CD14-positive monocyte (primary cell): ENCODE results near the gene CCR6. TPM values are rescaled to one million over a fixed set of nuclear protein-coding genes. Genes with fewer than 3 reads are reported as not detected.

Source experiments
- DNase-seq, 3 donors: peaks; one replicate each; pipeline ENCODE4 v3.0.0-alpha.2; 2011 to 2022
- H2AFZ ChIP-seq: 2 replicates; pipeline ENCODE4 v1.6.0; 2012; ENCODE audit warnings: mild to moderate bottlenecking, low read depth, low read length, inconsistent platforms; ENCODE audit not compliant: insufficient read depth, poor library complexity, severe bottlenecking
- H3K27ac ChIP-seq, 2 donors: 1 replicate in 1 of 2; 2 replicates in 1 of 2; pipeline ENCODE4 v1.5.1; 2012 to 2013; ENCODE audit warnings: low read length in 2 of 2, control low read depth in 1 of 2, inconsistent platforms in 1 of 2, low read depth in 1 of 2, mild to moderate bottlenecking in 1 of 2
- H3K27me3 ChIP-seq, 2 donors: one replicate each; pipeline versions ENCODE4 v1.6.0 to v1.6.1; 2011 to 2013; ENCODE audit warnings: low read length in 2 of 2; ENCODE audit not compliant: control insufficient read depth in 2 of 2, insufficient read depth in 2 of 2
- H3K36me3 ChIP-seq, 2 donors: replicated peaks in 1 of 2; 1 replicate in 1 of 2; 2 replicates in 1 of 2; pipeline versions ENCODE4 v1.5.1 to v1.6.1; 2012 to 2013; ENCODE audit warnings: low read length in 2 of 2, control low read depth in 1 of 2, inconsistent platforms in 1 of 2, mild to moderate bottlenecking in 1 of 2; ENCODE audit not compliant: insufficient read depth in 2 of 2, control insufficient read depth in 1 of 2
- H3K4me1 ChIP-seq, 2 donors: 1 replicate in 1 of 2; 2 replicates in 1 of 2; pipeline versions ENCODE4 v1.5.1 to v1.6.1; 2012 to 2013; ENCODE audit warnings: low read length in 2 of 2, control low read depth in 1 of 2, inconsistent platforms in 1 of 2, mild to moderate bottlenecking in 1 of 2, moderate library complexity in 1 of 2; ENCODE audit not compliant: insufficient read depth in 2 of 2, control insufficient read depth in 1 of 2
- H3K4me2 ChIP-seq: replicated peaks from 2 replicates; pipeline ENCODE3; 2012; ENCODE audit warnings: low read length, moderate library complexity, mild to moderate bottlenecking; ENCODE audit not compliant: poor library complexity, severe bottlenecking; ENCODE audit errors: extremely low read depth
- H3K4me3 ChIP-seq, 3 experiments: fragments of 200-600 bp in 1 of 3; sonication (generic) in 1 of 3; replicated peaks in 1 of 3; 1 replicate in 2 of 3; 2 replicates in 1 of 3; pipeline ENCODE4 v1.5.1; 2011 to 2013; ENCODE audit warnings: low read length in 3 of 3, mild to moderate bottlenecking in 3 of 3, control low read depth in 2 of 3, low read depth in 2 of 3, inconsistent platforms in 1 of 3, moderate library complexity in 1 of 3
- H3K79me2 ChIP-seq: 2 replicates; pipeline ENCODE4 v1.6.0; 2012; ENCODE audit warnings: mild to moderate bottlenecking, control low read depth, inconsistent platforms, low read length, moderate library complexity; ENCODE audit not compliant: insufficient read depth
- H3K9ac ChIP-seq: 2 replicates; pipeline ENCODE4 v1.6.0; 2017; ENCODE audit warnings: low read length, mild to moderate bottlenecking; ENCODE audit not compliant: insufficient read depth, poor library complexity, severe bottlenecking
- H3K9me3 ChIP-seq, 2 donors: replicated peaks in 1 of 2; 1 replicate in 1 of 2; 2 replicates in 1 of 2; pipeline versions ENCODE4 v1.5.1 to v1.6.1; 2012 to 2013; ENCODE audit warnings: low read length in 2 of 2, control low read depth in 1 of 2; ENCODE audit not compliant: control insufficient read depth in 1 of 2, insufficient read depth in 1 of 2
- H4K20me1 ChIP-seq: 2 replicates; pipeline ENCODE4 v1.6.0; 2012; ENCODE audit warnings: mild to moderate bottlenecking, low read length, control low read depth, moderate library complexity; ENCODE audit not compliant: insufficient read depth
- H3K27ac Mint-ChIP-seq, 7 donors: one replicate each; pipeline ENCODE4 v1.8.0; 2020; ENCODE audit warnings: mild to moderate bottlenecking in 7 of 7, mixed read lengths in 7 of 7, moderate library complexity in 6 of 7, inconsistent platforms in 2 of 7
- H3K27me3 Mint-ChIP-seq, 3 donors: one replicate each; pipeline ENCODE4 v1.8.0; 2021 to 2022; ENCODE audit warnings: low read depth in 3 of 3, mild to moderate bottlenecking in 3 of 3, mixed read lengths in 3 of 3, moderate library complexity in 3 of 3, inconsistent platforms in 1 of 3
- H3K36me3 Mint-ChIP-seq, 2 donors: one replicate each; pipeline ENCODE4 v1.8.0; 2020; ENCODE audit warnings: mixed read lengths in 2 of 2, inconsistent platforms in 1 of 2, mild to moderate bottlenecking in 1 of 2
- H3K4me1 Mint-ChIP-seq: one replicate; pipeline ENCODE4 v1.8.0; 2020; ENCODE audit warnings: mild to moderate bottlenecking, mixed read lengths
- H3K4me3 Mint-ChIP-seq, 2 donors: one replicate each; pipeline ENCODE4 v1.8.0; 2020; ENCODE audit warnings: mild to moderate bottlenecking in 2 of 2, mixed read lengths in 2 of 2, moderate library complexity in 1 of 2
- H3K9me3 Mint-ChIP-seq, 7 donors: one replicate each; pipeline ENCODE4 v1.8.0; 2020 to 2022; ENCODE audit warnings: mixed read lengths in 7 of 7, mild to moderate bottlenecking in 6 of 7, moderate library complexity in 6 of 7, inconsistent platforms in 2 of 7
- CTCF ChIP-seq: fragments of 200-600 bp; IDR thresholded peaks from one replicate; pipeline ENCODE4 v1.8.0; 2022; ENCODE audit warnings: antibody characterized with exemption, mild to moderate bottlenecking
- WGBS: methylation state at CpG from one replicate; pipeline ENCODE4 v1.1.5; 2013; ENCODE audit warnings: missing lambda C conversion rate; ENCODE audit not compliant: insufficient coverage; 5-methylcytosine and 5-hydroxymethylcytosine counted together
- intact Hi-C, 2 donors: fragments of 100-400 bp; cut with micrococcal nuclease; formaldehyde crosslinking; loops; one replicate each; pipeline versions ENCODE4 v1.15.0 to v1.15.1; 2023
- polyA plus RNA-seq, 3 donors: library from polyadenylated mRNA; depleted of rRNA in 1 of 3; unstranded in 2 of 3; stranded (reverse) in 1 of 3; fragments of 300-500 nt in 2 of 3; fragments of >200 nt in 1 of 3; fragmentation: Illumina TruSeq in 2 of 3; gene quantifications; 1 replicate in 2 of 3; 2 replicates in 1 of 3; pipeline ENCODE4 v1.2.3, GENCODE V29; 2012 to 2021

The CCR6 gene
- polyA plus RNA-seq, 3 donors: 0.07 to 0.43 TPM; not detected in 1

DNA sequence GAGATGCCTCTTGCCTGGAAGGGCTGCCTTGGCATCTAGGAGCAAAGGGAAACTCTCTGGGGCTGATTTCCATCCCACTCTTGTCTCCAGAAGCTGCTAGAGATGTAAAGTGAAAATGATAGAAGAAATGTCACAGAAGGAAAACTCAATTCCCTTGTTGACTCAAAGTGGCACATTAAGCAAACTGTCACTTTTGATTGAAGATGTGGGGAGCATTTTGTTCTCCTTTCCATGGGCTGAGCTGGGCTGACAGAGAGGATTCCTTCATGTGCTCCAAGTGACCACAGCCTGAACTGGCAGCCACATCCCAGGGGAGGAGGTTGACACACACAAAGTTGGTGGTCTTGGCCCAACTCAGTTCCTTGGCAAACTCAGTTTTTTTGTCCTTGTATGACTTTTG, 25.1 kb downstream of the CCR6 start:
- Histone ChIP-seq H3K9me3 (no peaks in the 10 kb centered on the region), H3K36me3 (no peaks in the 10 kb centered on the region), H3K9ac (no peak overlapping the region), H3K27me3 (no peaks in the 10 kb centered on the region), H3K4me1 (peaks cover 0 to 13% of the 10 kb centered on the region in 2 donors), H3K4me2 (no peak overlapping the region), H3K4me3 (no peak overlapping the region), H2AFZ (no peak overlapping the region), H3K27ac (no peak overlapping the region), H3K79me2 (no peaks in the 10 kb centered on the region), H4K20me1 (no peaks in the 10 kb centered on the region)
- Mint-ChIP-seq H3K27ac (peak overlapping the region in 1 of 7 donors; percentile 43), H3K9me3 (peaks cover 0 to 4% (median 0%) of the 10 kb centered on the region in 7 donors), H3K27me3 (peaks cover 3 to 9% (median 6%) of the 10 kb centered on the region in 3 donors), H3K4me3 (no peak overlapping the region), H3K36me3 (no peaks in the 10 kb centered on the region), H3K4me1 (peaks cover 21% of the 10 kb centered on the region)
- TF ChIP-seq CTCF: no peak
- no peak for DNase-seq
- intact Hi-C loops: loop anchor here in 1 of 2 donors (10.0 kb wide), 2 partner anchors 103 to 153 kb away; partner anchors contain the start of gene CEP43

GRCh38 chr6:167148997-167149396, 26.1 kb downstream of the CCR6 start:
- WGBS: 94% methylated on average over 3 of the region's 5 CpGs
- no peak for DNase-seq
- H3K79me2 ChIP-seq: no peaks in the 10 kb centered on the region
- H3K27ac Mint-ChIP-seq: no peak overlapping the region
- H3K36me3 ChIP-seq: no peaks in the 10 kb centered on the region
- H3K9ac ChIP-seq: no peak overlapping the region
- no peaks in the 10 kb centered on the region for H3K27me3 ChIP-seq
- no peaks in the 10 kb centered on the region for H3K9me3 ChIP-seq
- H3K36me3 Mint-ChIP-seq: no peaks in the 10 kb centered on the region
- H3K4me3 Mint-ChIP-seq: no peak overlapping the region
- intact Hi-C loops: loop anchor here in 1 of 2 donors (10.0 kb wide), 2 partner anchors 104 to 154 kb away; partner anchors contain the start of gene CEP43
- peaks cover 4 to 22% of the 10 kb centered on the region in 2 donors for H3K4me1 ChIP-seq
- H3K27me3 Mint-ChIP-seq: peaks cover 3 to 9% (median 6%) of the 10 kb centered on the region in 3 donors
- H3K4me3 ChIP-seq: no peak overlapping the region
- no peak overlapping the region for H2AFZ ChIP-seq
- no peak overlapping the region for H3K4me2 ChIP-seq
- TF ChIP-seq CTCF: no peak
- H4K20me1 ChIP-seq: no peaks in the 10 kb centered on the region
- no peak overlapping the region for H3K27ac ChIP-seq
- peaks cover 31% of the 10 kb centered on the region for H3K4me1 Mint-ChIP-seq
- H3K9me3 Mint-ChIP-seq: peaks cover 0 to 3% (median 0%) of the 10 kb centered on the region in 7 donors
